ENCODE results near the gene SYCE1L. TPM values are rescaled to one million over a fixed set of nuclear protein-coding genes. Genes with fewer than 3 reads are reported as not detected.

Gene SYCE1L
- total and polyA plus RNA-seq, 9 of the 15 experiments (the other 6 are each of a cell fraction or from before 2014, with no cell fraction given), result 0.54 to 2.7 (median 1.1) TPM; not detected in 5

DNA sequence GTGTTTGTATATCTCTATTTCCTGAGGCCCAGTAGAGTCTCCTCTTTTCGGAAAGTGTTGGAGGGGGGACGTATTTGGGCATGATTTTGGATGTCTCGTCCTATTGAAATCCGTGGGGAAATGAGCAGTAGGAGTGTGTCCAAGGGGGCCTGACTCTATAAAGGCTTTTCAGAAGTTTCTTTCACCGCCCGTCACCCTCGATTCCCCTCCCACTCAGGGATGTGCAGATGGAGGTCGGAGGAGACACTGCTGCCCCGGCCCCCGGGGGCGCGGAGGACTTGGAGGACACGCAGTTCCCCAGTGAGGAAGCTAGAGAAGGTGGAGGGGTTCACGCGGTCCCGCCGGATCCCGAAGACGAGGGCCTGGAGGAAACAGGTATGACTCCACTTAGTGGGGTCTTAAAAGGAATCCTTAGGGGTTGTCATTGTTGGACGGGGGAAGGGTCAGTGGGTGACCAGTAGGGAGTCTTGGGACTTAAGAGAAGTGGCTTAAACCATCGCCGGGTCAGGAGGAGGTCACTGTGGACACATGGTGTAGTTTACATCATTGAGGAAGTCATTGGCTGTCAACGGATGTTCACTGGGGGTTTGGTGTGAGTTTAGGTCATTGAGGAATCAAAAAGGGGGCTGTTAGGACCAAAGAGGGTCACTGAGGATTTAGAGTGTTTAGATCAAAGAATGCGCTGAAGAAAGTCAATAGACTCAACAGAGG lies 7.8 kb upstream of the SYCE1L start (continued):
- TF ChIP-seq, protein P1, sequence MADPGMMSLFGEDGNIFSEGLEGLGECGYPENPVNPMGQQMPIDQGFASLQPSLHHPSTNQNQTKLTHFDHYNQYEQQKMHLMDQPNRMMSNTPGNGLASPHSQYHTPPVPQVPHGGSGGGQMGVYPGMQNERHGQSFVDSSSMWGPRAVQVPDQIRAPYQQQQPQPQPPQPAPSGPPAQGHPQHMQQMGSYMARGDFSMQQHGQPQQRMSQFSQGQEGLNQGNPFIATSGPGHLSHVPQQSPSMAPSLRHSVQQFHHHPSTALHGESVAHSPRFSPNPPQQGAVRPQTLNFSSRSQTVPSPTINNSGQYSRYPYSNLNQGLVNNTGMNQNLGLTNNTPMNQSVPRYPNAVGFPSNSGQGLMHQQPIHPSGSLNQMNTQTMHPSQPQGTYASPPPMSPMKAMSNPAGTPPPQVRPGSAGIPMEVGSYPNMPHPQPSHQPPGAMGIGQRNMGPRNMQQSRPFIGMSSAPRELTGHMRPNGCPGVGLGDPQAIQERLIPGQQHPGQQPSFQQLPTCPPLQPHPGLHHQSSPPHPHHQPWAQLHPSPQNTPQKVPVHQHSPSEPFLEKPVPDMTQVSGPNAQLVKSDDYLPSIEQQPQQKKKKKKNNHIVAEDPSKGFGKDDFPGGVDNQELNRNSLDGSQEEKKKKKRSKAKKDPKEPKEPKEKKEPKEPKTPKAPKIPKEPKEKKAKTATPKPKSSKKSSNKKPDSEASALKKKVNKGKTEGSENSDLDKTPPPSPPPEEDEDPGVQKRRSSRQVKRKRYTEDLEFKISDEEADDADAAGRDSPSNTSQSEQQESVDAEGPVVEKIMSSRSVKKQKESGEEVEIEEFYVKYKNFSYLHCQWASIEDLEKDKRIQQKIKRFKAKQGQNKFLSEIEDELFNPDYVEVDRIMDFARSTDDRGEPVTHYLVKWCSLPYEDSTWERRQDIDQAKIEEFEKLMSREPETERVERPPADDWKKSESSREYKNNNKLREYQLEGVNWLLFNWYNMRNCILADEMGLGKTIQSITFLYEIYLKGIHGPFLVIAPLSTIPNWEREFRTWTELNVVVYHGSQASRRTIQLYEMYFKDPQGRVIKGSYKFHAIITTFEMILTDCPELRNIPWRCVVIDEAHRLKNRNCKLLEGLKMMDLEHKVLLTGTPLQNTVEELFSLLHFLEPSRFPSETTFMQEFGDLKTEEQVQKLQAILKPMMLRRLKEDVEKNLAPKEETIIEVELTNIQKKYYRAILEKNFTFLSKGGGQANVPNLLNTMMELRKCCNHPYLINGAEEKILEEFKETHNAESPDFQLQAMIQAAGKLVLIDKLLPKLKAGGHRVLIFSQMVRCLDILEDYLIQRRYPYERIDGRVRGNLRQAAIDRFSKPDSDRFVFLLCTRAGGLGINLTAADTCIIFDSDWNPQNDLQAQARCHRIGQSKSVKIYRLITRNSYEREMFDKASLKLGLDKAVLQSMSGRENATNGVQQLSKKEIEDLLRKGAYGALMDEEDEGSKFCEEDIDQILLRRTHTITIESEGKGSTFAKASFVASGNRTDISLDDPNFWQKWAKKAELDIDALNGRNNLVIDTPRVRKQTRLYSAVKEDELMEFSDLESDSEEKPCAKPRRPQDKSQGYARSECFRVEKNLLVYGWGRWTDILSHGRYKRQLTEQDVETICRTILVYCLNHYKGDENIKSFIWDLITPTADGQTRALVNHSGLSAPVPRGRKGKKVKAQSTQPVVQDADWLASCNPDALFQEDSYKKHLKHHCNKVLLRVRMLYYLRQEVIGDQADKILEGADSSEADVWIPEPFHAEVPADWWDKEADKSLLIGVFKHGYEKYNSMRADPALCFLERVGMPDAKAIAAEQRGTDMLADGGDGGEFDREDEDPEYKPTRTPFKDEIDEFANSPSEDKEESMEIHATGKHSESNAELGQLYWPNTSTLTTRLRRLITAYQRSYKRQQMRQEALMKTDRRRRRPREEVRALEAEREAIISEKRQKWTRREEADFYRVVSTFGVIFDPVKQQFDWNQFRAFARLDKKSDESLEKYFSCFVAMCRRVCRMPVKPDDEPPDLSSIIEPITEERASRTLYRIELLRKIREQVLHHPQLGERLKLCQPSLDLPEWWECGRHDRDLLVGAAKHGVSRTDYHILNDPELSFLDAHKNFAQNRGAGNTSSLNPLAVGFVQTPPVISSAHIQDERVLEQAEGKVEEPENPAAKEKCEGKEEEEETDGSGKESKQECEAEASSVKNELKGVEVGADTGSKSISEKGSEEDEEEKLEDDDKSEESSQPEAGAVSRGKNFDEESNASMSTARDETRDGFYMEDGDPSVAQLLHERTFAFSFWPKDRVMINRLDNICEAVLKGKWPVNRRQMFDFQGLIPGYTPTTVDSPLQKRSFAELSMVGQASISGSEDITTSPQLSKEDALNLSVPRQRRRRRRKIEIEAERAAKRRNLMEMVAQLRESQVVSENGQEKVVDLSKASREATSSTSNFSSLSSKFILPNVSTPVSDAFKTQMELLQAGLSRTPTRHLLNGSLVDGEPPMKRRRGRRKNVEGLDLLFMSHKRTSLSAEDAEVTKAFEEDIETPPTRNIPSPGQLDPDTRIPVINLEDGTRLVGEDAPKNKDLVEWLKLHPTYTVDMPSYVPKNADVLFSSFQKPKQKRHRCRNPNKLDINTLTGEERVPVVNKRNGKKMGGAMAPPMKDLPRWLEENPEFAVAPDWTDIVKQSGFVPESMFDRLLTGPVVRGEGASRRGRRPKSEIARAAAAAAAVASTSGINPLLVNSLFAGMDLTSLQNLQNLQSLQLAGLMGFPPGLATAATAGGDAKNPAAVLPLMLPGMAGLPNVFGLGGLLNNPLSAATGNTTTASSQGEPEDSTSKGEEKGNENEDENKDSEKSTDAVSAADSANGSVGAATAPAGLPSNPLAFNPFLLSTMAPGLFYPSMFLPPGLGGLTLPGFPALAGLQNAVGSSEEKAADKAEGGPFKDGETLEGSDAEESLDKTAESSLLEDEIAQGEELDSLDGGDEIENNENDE (IDR thresholded peaks at IDR 0.05; ENCODE audit: low read depth, low read length), result no peak
- TF ChIP-seq ZNF551 (CRISPR knock-in tag; IDR thresholded peaks at IDR 0.05) (no peak), NFRKB (IDR thresholded peaks at IDR 0.05; ENCODE audit: low read depth) (peak; percentile 46; the same call in 1 of the 2 replicates), ZNF79 (CRISPR knock-in tag; IDR thresholded peaks at IDR 0.05; ENCODE audit: low read depth) (no peak), CHD4 (IDR thresholded peaks at IDR 0.05; ENCODE audit: insufficient read depth, insufficient replicate concordance, low read depth, low read length, poor library complexity, severe bottlenecking) (no peak)
- TF ChIP-seq, protein P2, sequence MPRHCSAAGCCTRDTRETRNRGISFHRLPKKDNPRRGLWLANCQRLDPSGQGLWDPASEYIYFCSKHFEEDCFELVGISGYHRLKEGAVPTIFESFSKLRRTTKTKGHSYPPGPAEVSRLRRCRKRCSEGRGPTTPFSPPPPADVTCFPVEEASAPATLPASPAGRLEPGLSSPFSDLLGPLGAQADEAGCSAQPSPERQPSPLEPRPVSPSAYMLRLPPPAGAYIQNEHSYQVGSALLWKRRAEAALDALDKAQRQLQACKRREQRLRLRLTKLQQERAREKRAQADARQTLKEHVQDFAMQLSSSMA (CRISPR knock-in tag; IDR thresholded peaks at IDR 0.05), result no peak
- TF ChIP-seq, protein P3, sequence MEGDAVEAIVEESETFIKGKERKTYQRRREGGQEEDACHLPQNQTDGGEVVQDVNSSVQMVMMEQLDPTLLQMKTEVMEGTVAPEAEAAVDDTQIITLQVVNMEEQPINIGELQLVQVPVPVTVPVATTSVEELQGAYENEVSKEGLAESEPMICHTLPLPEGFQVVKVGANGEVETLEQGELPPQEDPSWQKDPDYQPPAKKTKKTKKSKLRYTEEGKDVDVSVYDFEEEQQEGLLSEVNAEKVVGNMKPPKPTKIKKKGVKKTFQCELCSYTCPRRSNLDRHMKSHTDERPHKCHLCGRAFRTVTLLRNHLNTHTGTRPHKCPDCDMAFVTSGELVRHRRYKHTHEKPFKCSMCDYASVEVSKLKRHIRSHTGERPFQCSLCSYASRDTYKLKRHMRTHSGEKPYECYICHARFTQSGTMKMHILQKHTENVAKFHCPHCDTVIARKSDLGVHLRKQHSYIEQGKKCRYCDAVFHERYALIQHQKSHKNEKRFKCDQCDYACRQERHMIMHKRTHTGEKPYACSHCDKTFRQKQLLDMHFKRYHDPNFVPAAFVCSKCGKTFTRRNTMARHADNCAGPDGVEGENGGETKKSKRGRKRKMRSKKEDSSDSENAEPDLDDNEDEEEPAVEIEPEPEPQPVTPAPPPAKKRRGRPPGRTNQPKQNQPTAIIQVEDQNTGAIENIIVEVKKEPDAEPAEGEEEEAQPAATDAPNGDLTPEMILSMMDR (IDR thresholded peaks at IDR 0.05 in 2 of 3, conservative IDR thresholded peaks at IDR 0.05 in 1 of 3; ENCODE audit: insufficient read depth in 2 of 3, low read depth in 1 of 3, low read length in 3 of 3), result no peak
- TF ChIP-seq, protein P4, sequence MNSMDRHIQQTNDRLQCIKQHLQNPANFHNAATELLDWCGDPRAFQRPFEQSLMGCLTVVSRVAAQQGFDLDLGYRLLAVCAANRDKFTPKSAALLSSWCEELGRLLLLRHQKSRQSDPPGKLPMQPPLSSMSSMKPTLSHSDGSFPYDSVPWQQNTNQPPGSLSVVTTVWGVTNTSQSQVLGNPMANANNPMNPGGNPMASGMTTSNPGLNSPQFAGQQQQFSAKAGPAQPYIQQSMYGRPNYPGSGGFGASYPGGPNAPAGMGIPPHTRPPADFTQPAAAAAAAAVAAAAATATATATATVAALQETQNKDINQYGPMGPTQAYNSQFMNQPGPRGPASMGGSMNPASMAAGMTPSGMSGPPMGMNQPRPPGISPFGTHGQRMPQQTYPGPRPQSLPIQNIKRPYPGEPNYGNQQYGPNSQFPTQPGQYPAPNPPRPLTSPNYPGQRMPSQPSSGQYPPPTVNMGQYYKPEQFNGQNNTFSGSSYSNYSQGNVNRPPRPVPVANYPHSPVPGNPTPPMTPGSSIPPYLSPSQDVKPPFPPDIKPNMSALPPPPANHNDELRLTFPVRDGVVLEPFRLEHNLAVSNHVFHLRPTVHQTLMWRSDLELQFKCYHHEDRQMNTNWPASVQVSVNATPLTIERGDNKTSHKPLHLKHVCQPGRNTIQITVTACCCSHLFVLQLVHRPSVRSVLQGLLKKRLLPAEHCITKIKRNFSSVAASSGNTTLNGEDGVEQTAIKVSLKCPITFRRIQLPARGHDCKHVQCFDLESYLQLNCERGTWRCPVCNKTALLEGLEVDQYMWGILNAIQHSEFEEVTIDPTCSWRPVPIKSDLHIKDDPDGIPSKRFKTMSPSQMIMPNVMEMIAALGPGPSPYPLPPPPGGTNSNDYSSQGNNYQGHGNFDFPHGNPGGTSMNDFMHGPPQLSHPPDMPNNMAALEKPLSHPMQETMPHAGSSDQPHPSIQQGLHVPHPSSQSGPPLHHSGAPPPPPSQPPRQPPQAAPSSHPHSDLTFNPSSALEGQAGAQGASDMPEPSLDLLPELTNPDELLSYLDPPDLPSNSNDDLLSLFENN (IDR thresholded peaks at IDR 0.05; ENCODE audit: low read depth in 2 of 2, low read length in 2 of 2), result 0 out of 4 replicates have a peak, but pooled peaks of 1 of the 2 experiments have one; percentile 44

All from K562 (cell line).